ENCODE data around the gene NFRKB. TPM values are rescaled to one million over a fixed set of nuclear protein-coding genes. Genes with fewer than 3 reads are reported as not detected.
A peak's percentile ranks its signal among the peaks of the same experiment; 100 is the strongest.

Gene NFRKB
- total RNA-seq, 1 donor from 2014 or later = 56.9 TPM

DNA sequence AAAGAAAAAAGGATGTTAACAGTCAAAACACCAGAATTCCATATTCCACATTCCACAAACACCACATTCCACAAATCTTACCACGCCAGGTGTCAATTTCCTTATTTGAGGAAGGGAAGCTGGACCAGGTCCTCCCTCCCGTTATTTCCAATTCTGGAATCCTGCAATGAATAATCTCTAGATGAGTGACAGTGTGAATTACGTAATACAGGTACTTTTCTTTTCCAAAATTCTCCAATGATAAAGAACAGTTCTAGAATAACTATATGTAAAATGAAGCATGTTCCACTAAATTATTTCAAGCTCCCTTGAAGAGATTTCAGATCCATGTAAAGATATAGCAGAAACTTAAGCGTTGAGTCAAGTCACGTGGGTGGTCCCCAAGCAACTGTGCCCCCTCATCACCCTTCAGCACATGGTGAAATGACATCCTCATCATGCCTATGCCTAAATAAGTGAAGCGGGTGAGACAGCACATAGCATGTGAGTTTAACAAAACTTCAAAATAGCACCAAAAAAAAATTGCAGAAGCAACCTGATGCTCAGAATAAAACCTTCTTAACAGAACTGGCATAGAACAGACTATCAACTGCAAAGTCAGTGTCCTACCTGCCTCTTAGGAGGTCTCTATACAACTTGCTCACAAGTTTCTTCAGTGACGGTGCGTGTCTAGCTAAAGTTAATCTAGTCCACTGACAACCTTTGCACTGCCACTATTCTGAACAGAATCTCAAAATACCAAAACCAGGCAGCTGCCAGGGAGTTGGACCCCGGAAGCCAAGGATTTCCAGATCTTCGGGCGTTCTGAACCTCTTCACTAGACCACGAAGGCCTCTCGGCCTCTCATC lies 876 bp downstream of the NFRKB start:
- TF ChIP-seq, protein P1, sequence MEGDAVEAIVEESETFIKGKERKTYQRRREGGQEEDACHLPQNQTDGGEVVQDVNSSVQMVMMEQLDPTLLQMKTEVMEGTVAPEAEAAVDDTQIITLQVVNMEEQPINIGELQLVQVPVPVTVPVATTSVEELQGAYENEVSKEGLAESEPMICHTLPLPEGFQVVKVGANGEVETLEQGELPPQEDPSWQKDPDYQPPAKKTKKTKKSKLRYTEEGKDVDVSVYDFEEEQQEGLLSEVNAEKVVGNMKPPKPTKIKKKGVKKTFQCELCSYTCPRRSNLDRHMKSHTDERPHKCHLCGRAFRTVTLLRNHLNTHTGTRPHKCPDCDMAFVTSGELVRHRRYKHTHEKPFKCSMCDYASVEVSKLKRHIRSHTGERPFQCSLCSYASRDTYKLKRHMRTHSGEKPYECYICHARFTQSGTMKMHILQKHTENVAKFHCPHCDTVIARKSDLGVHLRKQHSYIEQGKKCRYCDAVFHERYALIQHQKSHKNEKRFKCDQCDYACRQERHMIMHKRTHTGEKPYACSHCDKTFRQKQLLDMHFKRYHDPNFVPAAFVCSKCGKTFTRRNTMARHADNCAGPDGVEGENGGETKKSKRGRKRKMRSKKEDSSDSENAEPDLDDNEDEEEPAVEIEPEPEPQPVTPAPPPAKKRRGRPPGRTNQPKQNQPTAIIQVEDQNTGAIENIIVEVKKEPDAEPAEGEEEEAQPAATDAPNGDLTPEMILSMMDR (conservative IDR thresholded peaks at IDR 0.05) = no peak
- H3K27me3 Mint-ChIP-seq (ENCODE audit: low read depth) = no peaks in the 10 kb centered on the region
- H3K9me3 Mint-ChIP-seq = no peaks in the 10 kb centered on the region
- H3K27ac Mint-ChIP-seq (ENCODE audit: unreplicated experiment) = peak overlapping the region; percentile 64
- peak overlapping the region; percentile 94 for H3K4me3 Mint-ChIP-seq
- no peak for DNase-seq (ENCODE audit: low read depth, low spot score)
- H3K4me1 Mint-ChIP-seq = peaks cover 26% of the 10 kb centered on the region
- peaks cover 10% of the 10 kb centered on the region for H3K36me3 Mint-ChIP-seq (ENCODE audit: low read depth)

DNA sequence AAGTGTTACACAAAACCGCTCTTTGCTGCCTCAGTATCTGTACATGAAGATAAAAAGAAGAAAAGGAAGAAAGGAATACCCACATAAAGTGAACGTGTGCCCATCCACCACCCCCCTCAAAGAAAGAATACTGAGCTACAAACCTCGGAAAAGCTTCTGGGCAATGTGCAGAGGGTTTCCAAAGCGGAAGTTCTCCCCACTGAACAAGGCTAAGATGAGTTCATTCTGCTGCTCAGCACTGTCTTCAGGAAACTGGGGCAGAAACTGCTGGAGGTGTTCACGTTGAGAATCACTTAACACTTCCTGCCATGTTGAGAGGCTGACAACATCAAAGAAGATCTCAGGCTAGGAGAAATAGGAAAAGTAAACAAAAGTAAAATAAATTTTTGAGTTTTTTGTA lies 6.9 kb downstream of the NFRKB start:
- Mint-ChIP-seq H3K4me1 (peaks cover 7% of the 10 kb centered on the region), H3K9me3 (no peaks in the 10 kb centered on the region), H3K27me3 (ENCODE audit: low read depth) (no peaks in the 10 kb centered on the region), H3K36me3 (ENCODE audit: low read depth) (peaks cover 28% of the 10 kb centered on the region), H3K4me3 (no peak overlapping the region), H3K27ac (ENCODE audit: unreplicated experiment) (no peak overlapping the region)
- no peak for DNase-seq (ENCODE audit: low read depth, low spot score)
- TF ChIP-seq, protein P1 (conservative IDR thresholded peaks at IDR 0.05) = no peak

DNA sequence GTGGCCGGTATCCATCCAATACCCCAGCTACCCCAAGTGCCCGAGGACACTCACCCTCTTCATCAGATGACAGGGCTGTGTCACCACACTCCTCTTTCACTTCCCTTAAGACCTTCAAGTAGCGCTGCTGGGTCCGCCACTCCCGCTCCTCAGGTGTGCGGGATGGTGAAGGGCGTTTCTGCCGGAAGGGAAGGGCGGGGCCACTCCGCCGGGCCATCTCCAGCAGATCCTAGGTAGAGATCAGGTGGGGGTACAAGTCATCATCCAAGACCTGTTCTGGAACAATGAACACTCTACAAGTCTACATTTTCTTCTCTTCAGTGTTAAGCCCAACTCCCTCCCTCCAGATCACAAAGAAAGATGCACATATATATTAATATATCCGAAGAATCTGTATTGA lies 10.0 kb downstream of the NFRKB start:
- no peak overlapping the region for H3K27ac Mint-ChIP-seq (ENCODE audit: unreplicated experiment)
- H3K36me3 Mint-ChIP-seq (ENCODE audit: low read depth) = peaks cover 21% of the 10 kb centered on the region
- DNase-seq (ENCODE audit: low read depth, low spot score) = no peak
- TF ChIP-seq, protein P1 (conservative IDR thresholded peaks at IDR 0.05) = no peak
- no peak overlapping the region for H3K4me3 Mint-ChIP-seq
- H3K27me3 Mint-ChIP-seq (ENCODE audit: low read depth) = no peaks in the 10 kb centered on the region
- no peaks in the 10 kb centered on the region for H3K4me1 Mint-ChIP-seq
- no peaks in the 10 kb centered on the region for H3K9me3 Mint-ChIP-seq

DNA sequence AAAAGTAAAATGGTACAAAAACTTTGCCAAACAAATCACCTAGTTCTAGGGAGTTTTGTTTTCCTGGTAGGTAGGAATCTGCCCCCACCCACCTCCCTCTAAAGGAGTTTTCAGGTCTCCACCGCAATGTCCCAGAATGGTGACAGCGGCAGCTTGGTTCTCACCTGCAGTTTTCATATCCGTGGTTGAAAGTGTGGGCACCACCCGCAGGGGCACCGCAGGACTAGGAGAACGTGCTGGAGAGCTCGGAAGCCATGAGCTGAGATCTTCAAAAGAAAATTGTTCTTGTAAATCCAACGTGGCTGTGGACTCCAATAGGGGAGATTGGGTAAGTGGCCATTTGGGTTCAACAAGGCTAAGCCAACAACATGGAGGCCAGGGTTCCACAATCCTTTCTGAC lies 10.8 kb downstream of the NFRKB start:
- Mint-ChIP-seq H3K27me3 (ENCODE audit: low read depth) (no peaks in the 10 kb centered on the region), H3K36me3 (ENCODE audit: low read depth) (peaks cover 24% of the 10 kb centered on the region), H3K9me3 (no peaks in the 10 kb centered on the region), H3K27ac (ENCODE audit: unreplicated experiment) (no peak overlapping the region), H3K4me3 (no peak overlapping the region), H3K4me1 (no peaks in the 10 kb centered on the region)
- DNase-seq (ENCODE audit: low read depth, low spot score) = no peak
- TF ChIP-seq, protein P1 (conservative IDR thresholded peaks at IDR 0.05) = no peak

DNA sequence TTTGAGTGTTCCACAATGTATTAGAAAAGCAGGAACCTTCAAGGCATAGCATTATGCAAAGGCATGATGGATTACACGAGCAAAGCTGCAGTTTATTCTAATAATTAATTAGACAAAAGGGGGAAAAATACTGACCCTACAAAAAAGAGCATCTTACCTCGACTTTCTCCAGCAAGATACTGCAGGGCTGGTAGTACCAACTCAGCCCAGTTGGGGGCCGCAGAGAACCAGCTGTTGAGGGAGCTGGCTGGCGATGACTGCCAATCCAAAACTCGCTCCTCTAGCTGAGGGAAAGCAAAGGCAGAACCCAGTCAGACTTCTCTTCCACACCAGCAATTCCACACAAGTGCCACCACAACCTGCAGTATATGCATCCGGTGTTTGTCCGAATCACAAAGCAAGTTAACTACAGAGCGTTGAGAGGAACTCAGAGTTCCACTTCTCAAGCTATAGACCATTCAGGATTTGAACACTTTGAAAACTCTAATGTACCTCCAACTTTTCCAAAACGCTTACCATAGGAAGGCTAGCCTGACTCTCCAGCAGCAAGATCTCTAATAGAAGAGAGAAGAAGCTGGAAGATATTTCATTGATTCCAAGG lies 13.7 kb downstream of the NFRKB start:
- TF ChIP-seq, protein P1 (conservative IDR thresholded peaks at IDR 0.05) = peak; percentile 65
- H3K4me1 Mint-ChIP-seq = no peaks in the 10 kb centered on the region
- H3K36me3 Mint-ChIP-seq (ENCODE audit: low read depth) = peaks cover 15% of the 10 kb centered on the region
- DNase-seq (ENCODE audit: low read depth, low spot score) = peak; percentile 44
- H3K9me3 Mint-ChIP-seq = no peaks in the 10 kb centered on the region
- no peaks in the 10 kb centered on the region for H3K27me3 Mint-ChIP-seq (ENCODE audit: low read depth)
- no peak overlapping the region for H3K27ac Mint-ChIP-seq (ENCODE audit: unreplicated experiment)
- H3K4me3 Mint-ChIP-seq = no peak overlapping the region
